T-helper 1 cell treated with Interleukin-12 subunit alpha and Interleukin-12 subunit beta and Interleukin-4 antibody, amounts not matched to agents 30 ng/mL and 1 ng/mL, for 36 hours (primary cell): ENCODE data around the gene ZBTB20. TPM values are rescaled to one million over a fixed set of nuclear protein-coding genes. Genes with fewer than 3 reads are reported as not detected.

Experiments
- intact Hi-C: fragments of 100-400 bp; cut with micrococcal nuclease; formaldehyde crosslinking; loops from one replicate; pipeline ENCODE4 v1.15.1; 2024
- total RNA-seq: library from RNA; stranded (reverse); gene quantifications from 2 replicates; pipeline ENCODE4 v1.2.3, GENCODE V29; 2022

The ZBTB20 gene
- total RNA-seq, 1 donor from 2014 or later, result 10.2 TPM

- intact Hi-C loops, result loop anchor here (2.0 kb wide), 1 partner anchor 19 kb away; no protein-coding TSS in a partner anchor
These were observed 550.9 kb downstream of the ZBTB20 start for GRCh38 chr3:114596147-114596546.

- intact Hi-C loops, result loop anchor here (2.0 kb wide), 1 partner anchor 19 kb away; no protein-coding TSS in a partner anchor
These were observed 551.5 kb downstream of the ZBTB20 start for GRCh38 chr3:114595522-114596028.

DNA sequence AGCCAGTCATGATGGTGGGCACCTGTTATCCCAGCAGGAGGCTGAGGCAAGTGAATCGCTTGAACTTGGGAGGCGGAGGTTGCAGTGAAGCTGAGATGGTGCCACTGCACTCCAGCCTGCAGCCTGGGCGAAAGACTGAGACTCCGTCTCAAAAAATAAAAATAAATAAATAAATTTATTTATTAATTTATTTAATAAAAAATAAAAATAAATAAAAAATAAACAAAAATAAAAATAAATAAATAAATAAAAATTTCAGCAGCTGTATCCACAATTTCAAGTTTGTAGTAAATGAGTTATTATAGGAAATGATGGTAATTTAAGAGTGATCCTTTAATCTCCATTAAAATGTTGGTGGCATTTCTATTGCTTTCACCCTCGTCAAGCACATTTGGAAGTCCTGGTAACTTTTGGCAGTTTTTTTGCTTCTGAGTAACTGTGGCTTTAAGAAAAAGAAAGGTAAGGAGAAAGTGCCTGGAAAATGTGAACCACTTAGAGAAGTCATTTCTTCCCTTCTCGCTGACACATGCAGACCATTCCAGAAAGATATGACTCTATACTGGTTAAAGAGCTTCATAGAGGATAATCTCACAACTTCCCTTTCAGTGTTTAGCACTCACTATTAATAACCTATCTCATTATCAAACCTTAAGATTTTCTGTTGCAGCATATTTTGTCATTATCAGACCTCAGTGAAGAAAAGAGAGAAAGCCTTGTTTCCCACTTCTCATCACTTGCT, 556.6 kb downstream of the ZBTB20 start:
- intact Hi-C loops, result no loop called here

GRCh38 chr3:114587986-114588385, 559.1 kb downstream of the ZBTB20 start:
- intact Hi-C loops, result no loop called here

GRCh38 chr3:114586119-114586518, 561.0 kb downstream of the ZBTB20 start:
- intact Hi-C loops, result no loop called here

DNA sequence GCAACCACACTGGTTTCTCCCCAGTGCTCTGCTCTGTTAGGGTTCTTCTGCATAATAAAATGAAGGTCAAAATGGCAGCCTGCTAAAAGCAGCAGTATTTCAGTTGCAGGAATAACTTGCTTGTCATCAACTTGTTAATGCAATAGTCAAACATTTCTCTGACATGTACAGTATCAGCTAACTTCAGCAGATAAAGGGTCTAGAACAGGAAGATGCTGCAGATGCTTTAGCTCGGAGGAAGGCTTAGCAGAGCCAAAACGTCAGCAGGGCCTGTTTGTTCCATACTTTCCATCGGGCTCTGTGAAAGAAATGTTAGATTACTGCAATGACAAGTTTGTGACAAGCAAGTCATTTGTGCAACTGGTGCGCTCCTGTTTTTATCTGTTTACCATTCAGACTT, 561.4 kb downstream of the ZBTB20 start:
- intact Hi-C loops, result no loop called here

DNA sequence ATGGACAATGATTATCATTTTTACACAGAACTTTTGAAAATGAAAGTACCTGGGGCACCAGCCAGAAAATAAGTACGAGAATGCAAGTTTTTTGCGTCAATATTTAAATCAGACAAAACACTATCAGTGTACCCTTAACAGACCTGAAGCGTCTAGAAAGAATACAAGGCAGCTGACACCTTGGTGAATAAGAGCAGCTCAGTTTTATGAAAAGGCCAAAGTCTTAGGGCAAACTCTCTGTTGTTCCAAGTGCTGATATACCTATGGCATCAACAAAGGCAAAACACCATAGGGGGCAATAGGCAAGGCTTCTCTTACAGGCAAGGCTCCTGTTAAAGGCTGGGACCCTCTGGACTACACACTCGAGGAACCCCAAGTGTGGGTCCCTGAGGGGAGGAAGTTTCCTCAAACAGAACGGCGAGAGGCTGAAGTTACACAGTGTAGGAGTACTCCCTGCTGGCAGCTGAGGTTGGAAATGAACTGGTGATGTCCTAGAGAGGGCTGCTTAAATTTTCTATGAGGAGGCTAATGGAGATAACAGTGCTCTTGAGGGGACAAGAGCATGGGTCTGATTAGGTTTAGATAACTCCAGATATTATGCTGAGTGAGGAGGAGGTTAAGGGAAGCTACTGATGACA, 562.2 kb downstream of the ZBTB20 start:
- intact Hi-C loops, result no loop called here

DNA sequence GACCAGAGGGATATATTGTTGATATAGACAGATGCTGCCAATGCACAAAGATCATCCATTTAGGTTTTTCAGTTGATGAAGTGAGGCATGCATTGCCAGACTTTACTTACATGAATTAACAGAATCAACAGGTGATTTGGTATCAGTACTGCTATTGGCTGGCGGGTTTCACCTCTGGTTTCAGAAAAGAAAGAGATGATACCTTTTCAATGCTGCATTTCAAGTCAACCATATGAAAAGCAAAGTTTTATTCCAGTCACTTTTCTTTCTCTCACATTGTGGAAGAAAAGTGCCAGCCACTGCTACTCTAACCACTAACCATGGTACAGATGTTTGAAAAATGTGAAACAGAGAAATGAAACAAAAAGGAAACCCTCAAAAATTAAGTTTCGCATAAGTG, 564.2 kb downstream of the ZBTB20 start:
- intact Hi-C loops, result no loop called here

DNA sequence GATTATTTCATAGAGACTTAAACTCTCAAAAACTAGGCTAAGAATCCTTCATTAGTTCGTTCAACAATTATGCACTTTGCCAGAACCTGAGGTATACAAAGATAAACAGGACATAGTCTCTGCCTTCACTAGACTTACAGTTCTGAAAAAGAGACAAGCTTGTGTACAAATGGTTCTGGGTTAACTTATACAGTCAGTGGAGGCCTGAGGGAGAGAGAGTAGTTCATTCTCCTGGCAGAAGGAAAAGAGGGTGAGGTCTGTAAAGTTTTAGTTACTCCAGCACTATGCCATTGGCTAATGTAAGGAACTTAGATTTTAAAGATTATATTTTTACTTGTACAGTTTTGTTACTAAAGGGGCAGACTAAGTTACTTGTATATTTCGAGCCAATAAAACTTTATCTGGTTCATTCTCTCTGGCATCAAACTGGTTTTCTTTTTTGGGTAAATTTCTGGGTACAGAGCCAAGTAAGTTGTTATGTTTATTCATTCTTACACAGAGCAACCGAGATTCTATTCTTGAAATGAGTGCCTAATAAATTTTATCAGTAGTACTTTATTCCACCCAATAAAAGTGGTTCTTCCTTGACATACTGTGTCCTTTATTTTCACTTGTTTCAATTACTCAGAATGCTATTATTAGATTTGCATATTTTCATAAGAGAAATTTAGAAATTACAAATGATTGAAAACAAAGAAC, 574.6 kb downstream of the ZBTB20 start:
- intact Hi-C loops, result no loop called here

GRCh38 chr3:114571363-114571762, 575.7 kb downstream of the ZBTB20 start:
- intact Hi-C loops, result no loop called here

- intact Hi-C loops, result no loop called here
These were observed 577.9 kb downstream of the ZBTB20 start for GRCh38 chr3:114569186-114569585.

GRCh38 chr3:114567771-114568170, 579.3 kb downstream of the ZBTB20 start:
- intact Hi-C loops, result no loop called here

GRCh38 chr3:114566767-114567166, 580.3 kb downstream of the ZBTB20 start:
- intact Hi-C loops, result no loop called here

GRCh38 chr3:114566162-114566755, 580.8 kb downstream of the ZBTB20 start:
- intact Hi-C loops, result no loop called here

- intact Hi-C loops, result no loop called here
These were observed 581.9 kb downstream of the ZBTB20 start for GRCh38 chr3:114565216-114565615.

GRCh38 chr3:114563720-114564119, 583.4 kb downstream of the ZBTB20 start:
- intact Hi-C loops, result no loop called here

DNA sequence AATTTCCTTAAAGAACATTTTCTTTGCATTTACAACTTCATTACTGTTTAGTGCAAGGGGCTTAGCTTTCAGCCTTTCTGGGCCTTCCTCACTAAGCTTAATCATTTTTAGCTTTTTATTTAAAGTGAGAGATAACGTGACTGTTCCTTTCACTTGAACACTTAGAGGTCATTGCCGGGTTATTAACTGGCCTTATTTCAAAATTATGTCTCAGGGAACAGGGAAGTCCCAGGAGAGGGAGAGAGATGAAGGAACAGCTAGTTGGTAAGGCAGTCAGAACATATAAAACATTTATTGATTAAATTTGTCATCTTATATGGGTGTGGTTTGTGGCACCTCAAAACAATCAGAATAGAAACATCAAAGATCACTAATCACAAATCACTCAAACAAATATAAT, 584.5 kb downstream of the ZBTB20 start:
- intact Hi-C loops, result no loop called here

GRCh38 chr3:114558271-114558670, 588.8 kb downstream of the ZBTB20 start:
- intact Hi-C loops, result no loop called here

- intact Hi-C loops, result no loop called here
These were observed 589.3 kb downstream of the ZBTB20 start for GRCh38 chr3:114557791-114558190.

GRCh38 chr3:114556657-114557213, 590.4 kb downstream of the ZBTB20 start:
- intact Hi-C loops, result no loop called here

DNA sequence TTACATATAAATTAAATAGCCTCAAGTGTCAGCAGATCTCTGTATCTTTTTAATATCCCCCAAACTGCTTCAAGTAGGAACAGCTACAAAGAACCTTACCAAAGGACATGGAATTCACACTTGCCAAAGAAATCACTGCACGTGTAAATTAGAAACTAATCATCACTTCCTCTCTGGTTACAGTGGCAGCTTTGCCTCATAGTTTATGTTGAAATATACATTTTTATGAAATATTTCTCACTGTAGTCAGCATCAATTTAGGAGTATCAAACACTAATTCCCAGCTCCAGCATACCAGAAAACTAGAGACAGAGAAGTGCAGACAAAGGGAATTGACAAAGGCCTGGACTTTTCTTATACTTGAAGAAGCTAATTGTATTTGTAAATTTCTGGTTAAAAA, 592.4 kb downstream of the ZBTB20 start:
- intact Hi-C loops, result no loop called here
